ENCODE data around the gene DDIT3.
"Not testable (repeated sequence)": the region's sequence is repeated elsewhere in the genome, so short reads cannot be mapped to it uniquely, and the experiment has no call there.

The DDIT3 gene

GRCh38 chr12:57520053-57520818 is at the start of gene DDIT3:
DDIT3 (minus strand) TSS chr12:57520514; CDS start chr12:57517406, 3,108 bp downstream.
- DNase-seq: peak; percentile 99

- no peak for DNase-seq
These were observed 49.5 kb upstream of the DDIT3 start for GRCh38 chr12:57569858-57570257.

GRCh38 chr12:57568838-57569237 is 48.5 kb upstream of the DDIT3 start:
- no peak for DNase-seq

- no peak for DNase-seq
These were observed 43.9 kb upstream of the DDIT3 start for GRCh38 chr12:57564178-57564740.

DNA sequence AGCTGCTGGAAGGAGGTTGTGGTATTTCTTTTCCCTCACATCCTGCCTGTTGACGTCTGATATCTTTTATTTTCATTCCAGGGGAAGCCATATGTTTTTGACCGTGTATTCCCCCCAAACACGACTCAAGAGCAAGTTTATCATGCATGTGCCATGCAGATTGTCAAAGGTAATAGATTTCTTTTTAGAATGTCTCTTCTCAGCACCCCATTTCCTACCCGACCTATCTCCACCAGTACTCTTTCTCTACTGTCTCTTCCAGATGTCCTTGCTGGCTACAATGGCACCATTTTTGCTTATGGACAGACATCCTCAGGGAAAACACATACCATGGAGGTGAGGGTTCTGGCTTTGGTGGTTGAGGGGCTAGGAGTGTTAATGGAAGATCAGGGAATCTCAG is 43.0 kb upstream of the DDIT3 start:
- no peak for DNase-seq

- DNase-seq: not testable (repeated sequence)
These were observed 40.8 kb upstream of the DDIT3 start for GRCh38 chr12:57561117-57561516.

DNA sequence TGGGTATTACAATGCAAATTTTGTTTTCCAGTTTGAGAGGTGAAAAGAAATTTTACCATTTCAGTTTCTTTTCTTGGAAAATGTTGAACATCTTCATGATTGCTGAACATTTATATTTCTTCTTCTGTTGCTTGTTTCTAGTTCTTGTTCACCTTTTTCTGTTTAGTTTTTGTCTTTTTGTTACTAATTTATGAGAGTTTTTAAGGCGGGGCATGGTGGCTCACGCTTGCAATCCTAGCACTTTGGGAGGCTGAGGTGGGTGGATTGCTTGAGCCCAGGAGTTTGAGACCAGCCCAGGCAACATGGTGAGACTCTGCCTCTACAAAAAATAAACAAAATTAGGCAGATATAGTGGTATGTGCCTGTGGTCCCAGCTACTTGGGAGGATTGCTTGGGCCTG is 40.2 kb upstream of the DDIT3 start:
- no peak for DNase-seq

DNA sequence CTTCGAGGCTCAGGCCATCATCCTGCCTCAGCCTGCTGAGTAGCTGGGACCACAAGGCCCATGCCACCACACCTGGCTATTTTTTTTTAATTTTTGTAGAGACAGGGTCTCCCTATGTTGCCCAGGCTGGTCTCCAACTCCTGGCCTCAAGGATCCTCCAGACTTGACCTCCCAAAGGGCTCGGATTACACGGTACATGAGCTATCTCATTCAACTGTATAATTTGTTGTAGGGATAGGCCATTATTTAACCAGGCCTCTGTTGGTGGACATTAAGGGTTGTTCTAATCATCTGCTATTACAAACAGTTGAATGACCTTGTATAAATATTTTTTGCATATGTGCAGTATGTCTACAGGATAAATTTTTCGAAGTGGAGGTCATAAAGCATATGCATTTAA is 38.5 kb upstream of the DDIT3 start:
- DNase-seq: no peak

DNA sequence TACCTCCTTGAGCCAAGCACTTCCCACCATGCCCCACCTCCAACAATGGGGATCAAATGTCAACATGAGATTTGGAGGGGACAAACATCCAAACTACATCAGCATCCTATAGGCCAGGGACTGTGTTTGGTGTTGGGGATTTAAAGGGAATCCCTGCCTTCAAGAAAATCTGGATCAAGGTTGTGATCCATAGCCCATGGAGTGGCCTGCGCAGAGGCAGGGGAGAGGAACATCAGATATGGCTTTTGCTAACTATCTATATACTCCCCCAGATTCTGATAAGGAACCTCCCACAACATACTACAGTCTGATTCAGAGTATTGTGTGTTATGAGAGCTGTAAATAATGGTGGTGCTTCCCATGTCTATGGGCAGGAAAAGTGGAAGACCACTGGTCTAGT is 34.6 kb upstream of the DDIT3 start:
- DNase-seq: no peak

GRCh38 chr12:57554453-57554852 is 34.1 kb upstream of the DDIT3 start:
- no peak for DNase-seq

GRCh38 chr12:57553343-57554202 is 33.3 kb upstream of the DDIT3 start:
- DNase-seq: no peak

DNA sequence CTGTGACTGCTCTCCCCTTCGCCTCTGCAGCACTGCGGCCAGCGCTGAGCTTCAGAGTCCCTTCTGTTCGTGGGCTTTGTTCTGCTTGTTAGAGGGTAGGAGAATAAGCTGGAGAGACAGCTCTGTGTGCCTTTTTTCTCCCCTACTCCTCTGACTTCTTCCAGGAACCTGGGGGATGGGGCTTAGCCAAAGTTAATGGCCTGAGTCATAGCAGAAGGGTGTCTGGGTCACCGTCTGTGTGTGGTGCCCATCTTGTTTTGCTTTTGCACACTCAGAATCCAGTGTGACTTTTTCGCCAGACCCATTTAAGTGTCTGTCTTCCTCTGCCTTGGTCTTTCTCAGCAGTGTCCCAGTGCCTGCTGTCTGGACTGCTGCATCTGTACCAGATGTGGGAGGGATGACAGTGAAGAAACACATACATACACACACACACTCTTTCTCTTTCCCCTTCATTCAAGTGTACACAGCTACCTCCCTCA is 32.6 kb upstream of the DDIT3 start:
- DNase-seq: no peak

DNA sequence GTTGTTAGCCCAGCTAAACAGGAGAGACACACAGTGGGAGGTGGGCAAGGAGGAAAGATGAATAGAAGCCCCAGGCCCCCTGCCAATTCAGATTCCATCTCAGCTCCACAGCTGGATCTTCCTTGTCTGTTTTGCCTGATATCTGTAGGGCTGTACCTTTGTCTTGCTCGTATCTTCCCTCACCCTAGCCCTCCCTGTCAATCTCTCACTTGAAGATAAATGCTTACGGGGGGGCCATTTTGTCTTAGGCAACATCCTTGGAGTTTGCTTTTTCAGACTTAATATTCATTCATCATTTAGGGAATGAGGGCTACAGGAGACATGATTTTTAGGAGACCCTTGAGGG is 32.0 kb upstream of the DDIT3 start:
- no peak for DNase-seq

- DNase-seq: no peak
These were observed 31.5 kb upstream of the DDIT3 start for GRCh38 chr12:57551637-57552305.

- DNase-seq: no peak
These were observed 30.6 kb upstream of the DDIT3 start for GRCh38 chr12:57550641-57551549.

GRCh38 chr12:57549909-57550640 is 29.8 kb upstream of the DDIT3 start, which contains the start of gene KIF5A:
KIF5A (plus strand) TSS chr12:57550044; CDS start chr12:57550272, 228 bp downstream.
- peak; percentile 72 for DNase-seq

GRCh38 chr12:57549203-57549908 is 29.0 kb upstream of the DDIT3 start:
- DNase-seq: no peak

DNA sequence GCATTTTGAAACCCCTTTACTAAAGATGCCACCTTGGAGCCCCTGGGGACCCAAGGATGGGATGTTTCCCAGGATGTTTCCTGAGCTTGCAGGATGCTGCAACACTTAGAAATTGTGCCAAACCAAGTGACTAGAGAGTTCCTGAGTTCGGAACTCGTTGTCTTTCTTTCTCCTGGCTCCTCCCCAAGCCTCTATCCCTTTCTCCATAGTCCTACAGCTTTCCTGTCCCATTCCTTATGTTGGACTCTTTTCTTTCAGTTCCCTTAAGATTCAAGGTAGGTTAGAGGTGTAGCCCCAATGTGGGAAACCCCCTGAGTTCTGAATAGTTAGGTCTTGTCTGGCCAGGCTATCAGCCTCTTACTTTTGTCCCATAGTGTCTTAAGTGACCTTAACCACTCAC is 28.2 kb upstream of the DDIT3 start:
- DNase-seq: no peak

- no peak for DNase-seq
These were observed 27.6 kb upstream of the DDIT3 start for GRCh38 chr12:57548013-57548315.

- no peak for DNase-seq
These were observed 27.1 kb upstream of the DDIT3 start for GRCh38 chr12:57547288-57548012.
